SK-N-SH treated with all-trans-retinoic acid at 6 μM for 48 hours (cell line): ENCODE results near the gene GPR161.

Experiments
- ZFP3 ChIP-seq: fragments of 250-450 bp; sonication (Bioruptor Pico); IDR thresholded peaks from 2 replicates; pipeline ENCODE4 v1.5.0; 2020; ENCODE audit warnings: mild to moderate bottlenecking, moderate library complexity
- ZFP30 ChIP-seq: fragments of 450-650 bp; formaldehyde crosslinking; IDR thresholded peaks from 2 replicates; pipeline ENCODE4 v1.5.0; 2022; ENCODE audit warnings: mild to moderate bottlenecking, moderate library complexity
- ZNF70 ChIP-seq: fragments of 450-650 bp; formaldehyde crosslinking; IDR thresholded peaks from 2 replicates; pipeline ENCODE4 v1.5.0; 2020; ENCODE audit warnings: mild to moderate bottlenecking, moderate library complexity

GRCh38 chr1:168141871-168142385, 5.2 kb upstream of the GPR161 start:
- no peak for TF ChIP-seq ZNF70
- no peak for TF ChIP-seq ZFP3 (CRISPR knock-in tag)
- no peak for TF ChIP-seq ZFP30
